Activated T-cell treated with anti-CD3 and anti-CD28 coated beads, Interleukin-2, amount 50 U/mL, for 48 hours (primary cell): ENCODE results near the gene GIMD1.
"Not testable (repeated sequence)": the region's sequence is repeated elsewhere in the genome, so short reads cannot be mapped to it uniquely, and the experiment has no call there.

ENCODE experiments used
- DNase-seq, 2 experiments: peaks; one replicate each; pipeline ENCODE4 v3.0.0-alpha.2; 2020

Gene GIMD1

DNA sequence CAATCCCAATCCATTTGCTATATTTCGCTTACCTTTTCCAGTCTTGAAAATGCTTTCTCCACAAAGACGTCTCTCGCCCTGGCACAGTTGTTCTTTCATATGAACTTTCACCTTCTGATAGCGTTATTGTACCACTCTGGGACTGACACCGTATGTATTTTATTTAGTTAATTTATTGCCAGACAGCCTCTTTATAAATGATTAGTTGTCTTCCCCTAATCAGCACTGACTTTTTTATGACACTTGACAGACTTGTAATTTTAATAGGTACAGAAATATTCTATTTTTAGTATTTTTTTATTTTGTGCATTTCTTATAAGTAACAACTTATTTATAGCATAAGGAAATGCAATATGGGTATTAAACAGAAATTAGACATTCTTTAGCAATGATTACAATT, at the start of gene GIMD1:
GIMD1 (minus strand) TSS at position 101 of the 400 bp plus-strand sequence. CDS start 1,343 bp downstream, outside the sequence.
- no peak for DNase-seq

DNA sequence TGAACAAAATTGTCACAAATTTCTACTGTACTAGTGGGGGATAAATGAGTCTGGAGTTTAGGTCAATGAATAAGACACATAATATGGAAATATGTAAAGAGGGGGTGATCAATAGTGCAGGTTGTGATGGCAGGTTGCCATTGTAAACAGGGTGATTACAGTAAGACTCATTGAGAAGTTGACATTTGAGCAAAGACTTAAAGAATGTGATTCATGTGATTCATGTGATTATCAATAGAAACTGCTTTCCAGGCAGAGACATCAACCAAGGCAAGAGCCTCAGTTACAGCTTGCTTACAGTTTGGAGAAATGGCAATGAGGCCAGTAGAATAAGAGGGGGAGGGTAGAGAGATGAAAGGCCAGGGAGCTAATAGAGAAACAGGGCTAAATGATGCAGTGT, 45.8 kb upstream of the GIMD1 start:
- DNase-seq = no peak

DNA sequence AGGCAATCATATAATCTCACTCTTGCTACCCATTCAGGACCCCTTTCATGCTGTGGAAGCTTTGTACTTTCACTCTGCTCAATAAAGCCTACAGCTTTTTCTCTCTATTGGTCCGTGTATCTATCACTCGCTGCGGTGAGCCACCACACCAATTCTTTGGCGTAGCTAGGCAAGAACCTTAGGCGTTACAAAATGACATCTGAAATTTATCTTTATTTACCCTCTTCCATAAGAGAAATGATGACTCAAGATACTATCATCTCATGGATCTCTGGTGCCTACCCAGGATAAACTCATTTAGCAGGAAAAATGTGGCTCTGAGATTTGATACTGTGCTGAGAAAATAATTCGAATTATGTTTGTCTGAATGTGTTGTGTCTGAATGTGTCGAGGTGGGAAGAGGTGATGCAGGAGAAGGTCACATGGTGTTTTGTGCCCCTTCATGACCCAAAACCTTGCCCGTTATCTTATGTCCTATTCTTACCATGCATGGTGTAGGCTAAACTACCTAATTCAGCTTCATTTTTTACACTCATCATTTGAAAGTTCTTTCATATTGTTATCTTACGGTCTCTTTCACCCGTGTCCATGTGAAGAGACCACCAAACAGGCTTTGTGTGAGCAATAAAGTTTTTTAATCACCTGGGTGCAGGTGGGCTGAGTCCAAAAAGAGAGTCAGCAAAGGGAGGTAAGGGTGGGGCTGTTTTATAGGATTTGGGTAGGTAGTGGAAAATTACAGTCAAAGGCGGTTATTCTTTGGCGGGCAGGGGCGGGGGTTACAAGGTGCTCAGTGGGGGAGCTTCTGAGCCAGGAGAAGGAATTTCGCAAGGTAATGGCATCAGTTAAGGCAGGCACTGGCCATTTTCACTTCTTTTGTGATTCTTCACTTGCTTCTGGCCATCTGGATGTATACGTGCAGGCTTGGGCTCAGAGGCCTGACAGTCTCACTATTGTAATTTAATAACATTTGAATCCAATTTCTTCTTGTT, 41.6 kb upstream of the GIMD1 start:
- DNase-seq = no peak

DNA sequence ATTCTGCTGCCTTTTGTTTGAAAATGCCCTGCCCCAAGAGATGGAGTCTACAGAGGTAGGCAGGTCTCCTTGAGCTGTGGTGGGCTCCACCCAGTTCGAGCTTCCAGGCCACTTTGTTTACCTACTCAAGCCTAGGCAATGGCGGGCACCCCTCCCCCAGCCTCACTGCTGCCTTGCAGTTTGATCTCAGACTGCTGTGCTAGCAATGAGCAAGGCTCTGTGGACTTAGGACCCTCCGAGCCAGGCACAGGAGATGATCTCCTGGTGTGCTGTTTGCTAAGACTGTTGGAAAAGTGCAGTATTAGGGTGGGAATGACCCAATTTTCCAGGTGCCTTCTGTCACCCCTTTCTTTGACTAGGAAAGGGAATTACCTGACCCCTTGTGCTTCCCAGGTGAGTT, 39.4 kb upstream of the GIMD1 start:
- not testable (repeated sequence) for DNase-seq

DNA sequence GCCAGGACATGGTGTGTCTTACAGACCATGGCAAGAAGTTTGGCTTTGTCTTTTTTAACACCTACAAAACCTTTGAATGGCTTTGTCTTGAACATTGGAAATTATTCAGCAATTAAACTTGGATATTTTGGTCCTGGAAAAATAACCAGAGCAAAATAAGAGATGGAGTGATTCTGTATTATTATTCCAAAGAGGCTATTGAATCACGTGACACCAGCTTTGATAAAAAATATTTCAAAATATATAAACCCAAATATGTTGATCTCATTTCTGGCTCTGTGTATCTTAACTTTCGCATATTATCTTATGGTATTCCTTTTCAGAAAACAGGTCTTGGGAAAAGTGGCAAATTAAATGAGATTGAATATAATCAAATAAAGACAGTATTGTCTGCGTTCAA, 32.6 kb upstream of the GIMD1 start:
- DNase-seq = no peak

DNA sequence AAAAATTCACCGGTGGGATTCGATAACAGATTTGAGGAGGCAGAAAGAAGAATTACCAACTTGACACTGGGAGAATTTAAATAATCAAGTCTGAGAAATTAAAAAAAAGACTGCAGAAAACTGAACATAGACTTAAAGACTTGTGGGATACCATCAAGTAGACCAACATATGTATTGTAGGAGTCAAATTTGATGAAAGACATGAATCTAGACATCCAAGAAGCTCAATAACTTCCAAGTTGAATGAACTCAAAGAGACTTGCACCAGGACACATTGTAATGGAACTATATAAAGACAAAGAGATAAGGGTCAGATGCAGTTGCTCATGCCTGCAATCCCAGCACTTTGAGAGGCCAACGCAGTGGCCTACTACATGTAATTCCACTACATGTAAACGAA, 30.3 kb upstream of the GIMD1 start:
- DNase-seq = not testable (repeated sequence)

DNA sequence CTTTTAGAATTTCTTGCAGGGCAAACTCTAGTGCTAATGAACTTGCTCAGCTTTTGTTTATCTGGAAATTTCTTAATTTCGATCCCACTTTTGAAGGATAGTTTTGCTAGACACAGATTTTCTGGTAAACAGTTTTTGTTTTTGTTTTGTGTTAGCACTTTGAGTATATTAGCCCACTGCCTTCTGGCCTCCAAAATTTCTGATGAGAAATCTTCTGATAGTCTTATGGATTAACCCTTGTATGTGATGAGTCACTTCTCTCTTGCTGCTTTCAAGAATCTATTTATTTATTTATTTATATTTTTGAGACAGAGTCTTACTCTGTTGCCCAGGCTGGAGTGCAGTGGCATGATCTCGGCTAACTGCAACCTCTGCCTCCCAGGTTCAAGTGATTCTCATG, 27.0 kb upstream of the GIMD1 start:
- DNase-seq = no peak

DNA sequence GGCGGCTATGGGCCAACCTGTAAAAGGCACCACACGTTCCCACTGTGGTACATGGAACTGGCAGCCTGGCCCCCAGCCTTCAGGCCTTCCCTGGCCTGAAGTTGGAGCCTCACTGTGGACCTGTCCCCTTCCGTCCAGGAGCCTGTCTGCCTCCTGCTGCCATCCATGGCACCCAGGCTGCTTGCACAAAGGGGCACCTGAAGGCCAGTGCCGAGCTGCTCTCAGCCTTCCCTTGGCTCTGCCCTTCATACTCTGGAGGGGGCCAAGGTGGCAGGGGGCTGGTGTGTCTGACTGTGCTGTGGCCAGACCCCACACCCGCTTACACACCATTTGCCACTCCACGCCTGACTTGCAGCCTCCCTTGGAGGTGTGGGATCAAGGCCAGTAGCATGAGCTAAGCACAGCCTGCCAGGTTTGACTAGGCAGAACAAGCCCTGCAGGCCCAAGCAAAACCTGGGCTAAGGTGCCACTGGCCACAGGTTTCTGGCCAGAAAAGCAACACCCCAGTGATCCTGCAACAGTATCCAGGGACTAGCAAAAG, 17.3 kb upstream of the GIMD1 start:
- DNase-seq = no peak

DNA sequence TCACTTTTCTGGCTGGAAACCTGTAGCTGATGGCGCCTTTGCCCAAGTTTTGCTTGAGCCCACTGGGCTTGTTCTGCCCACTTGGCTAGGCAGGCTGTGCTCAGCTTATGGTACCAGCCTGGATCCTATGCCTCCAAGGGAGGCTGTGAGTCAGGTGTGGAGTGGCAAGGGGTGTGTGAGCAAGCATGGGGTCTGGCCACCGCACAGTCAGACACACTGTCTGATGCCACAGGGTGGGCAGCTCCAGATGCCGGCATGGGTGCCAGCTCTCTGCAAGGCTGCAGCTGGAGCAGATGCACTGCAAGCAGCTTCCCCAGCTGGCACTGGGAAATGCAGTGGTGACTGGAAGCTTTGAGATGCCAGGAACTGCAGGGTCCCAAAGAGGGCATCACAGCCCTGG, 16.3 kb upstream of the GIMD1 start:
- DNase-seq = no peak

DNA sequence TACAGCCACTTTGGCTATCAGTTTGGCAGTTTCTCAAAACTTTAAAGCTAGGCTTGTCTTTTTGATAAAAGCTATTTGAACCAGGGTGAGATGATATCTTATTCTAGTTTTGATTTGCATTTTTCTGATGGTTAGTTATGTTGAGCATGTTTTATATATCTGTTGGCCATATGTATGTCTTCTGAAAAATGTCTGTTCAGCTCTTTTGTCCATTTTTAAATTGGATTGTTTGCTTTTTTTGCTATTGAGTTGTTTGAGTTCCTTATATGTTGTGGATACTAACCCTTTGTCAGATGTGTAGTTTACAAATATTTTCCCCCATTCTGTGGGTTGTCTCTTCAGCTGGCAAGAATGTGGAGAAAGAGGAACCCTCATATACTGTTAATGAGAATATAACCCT, 11.6 kb upstream of the GIMD1 start:
- no peak for DNase-seq

DNA sequence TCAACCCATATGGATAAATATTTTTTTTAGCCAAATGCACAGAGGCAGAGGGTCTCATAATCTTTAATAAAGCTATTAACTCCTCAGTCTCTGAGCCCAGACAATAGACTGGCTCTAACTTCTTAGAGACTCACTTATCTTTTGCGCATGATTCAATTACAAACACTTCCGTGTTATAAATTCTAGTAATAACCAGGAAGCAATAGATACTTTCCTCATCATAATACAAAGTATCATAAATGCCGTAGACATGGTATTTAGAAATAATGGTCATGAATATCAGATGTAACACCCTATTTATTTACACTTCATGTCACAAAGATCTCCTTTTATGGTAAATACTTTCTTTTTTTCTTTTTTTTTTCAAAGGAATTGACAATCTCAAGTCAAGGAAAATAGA, 4.4 kb upstream of the GIMD1 start:
- no peak for DNase-seq

DNA sequence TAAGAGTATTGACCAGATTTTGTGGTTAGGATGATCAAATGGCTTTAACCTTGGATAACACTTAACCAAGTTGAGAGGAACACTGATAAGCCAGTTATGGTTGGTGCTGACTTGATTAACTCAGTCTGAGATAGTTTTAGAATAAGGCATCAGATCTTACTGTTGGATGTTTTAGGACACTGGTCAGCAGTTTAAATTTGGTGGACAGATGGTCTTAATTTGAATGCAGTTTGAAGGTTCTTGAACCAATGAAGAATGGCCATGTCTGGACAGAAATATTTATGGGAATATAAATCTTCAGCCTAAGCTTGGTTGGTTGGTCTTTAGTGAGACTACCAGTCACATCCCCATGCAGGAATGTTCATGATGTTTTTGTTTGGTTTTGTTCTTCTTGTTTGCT, 2.6 kb upstream of the GIMD1 start:
- DNase-seq = no peak

DNA sequence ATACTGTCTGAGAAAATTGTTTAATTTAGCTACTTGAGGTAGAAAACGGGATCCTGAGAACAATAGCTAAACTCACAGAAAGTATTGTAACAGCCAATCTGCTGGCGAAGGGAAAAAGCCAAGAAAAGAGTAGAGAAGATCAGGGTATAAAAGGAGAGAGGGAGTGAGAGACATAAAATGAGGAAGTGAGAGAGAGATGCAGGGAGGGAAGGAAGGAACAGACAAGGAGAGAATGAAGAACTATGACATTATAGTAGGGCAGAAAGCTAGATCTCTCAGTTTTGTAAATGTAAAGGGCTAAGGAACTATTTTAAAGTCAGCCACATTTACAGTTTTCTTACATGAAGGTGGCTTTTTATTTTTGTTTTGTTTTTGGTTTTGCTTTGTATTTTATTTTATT, 1.6 kb upstream of the GIMD1 start:
- DNase-seq = no peak

DNA sequence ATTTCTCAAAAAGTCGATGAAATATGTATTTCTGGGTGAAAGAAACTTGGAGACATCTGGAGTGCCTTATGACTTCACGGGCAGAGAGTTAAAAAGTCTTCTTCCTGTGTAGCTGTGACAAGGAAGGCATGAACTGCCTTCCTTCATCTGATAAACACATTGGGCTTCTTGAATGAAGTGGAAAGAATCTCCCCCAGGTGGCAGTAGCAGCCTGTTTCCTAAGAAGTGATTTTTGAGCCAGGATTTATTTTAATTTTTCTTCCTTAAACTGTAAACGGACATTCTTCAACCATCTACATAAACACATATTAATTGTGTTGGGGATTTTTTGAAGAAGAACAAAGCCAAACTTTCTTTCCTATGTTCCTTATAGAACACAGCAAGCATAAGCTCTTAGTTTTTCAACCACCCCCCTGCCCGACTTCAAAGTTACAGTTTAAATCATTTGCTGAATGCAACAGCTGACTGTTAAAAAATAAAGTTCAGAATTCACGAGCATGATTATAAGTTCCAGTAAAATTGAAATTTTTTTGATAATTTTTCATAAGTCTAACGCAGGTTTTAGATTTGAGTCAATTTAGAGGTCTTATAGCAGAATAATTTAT, 980 bp upstream of the GIMD1 start:
- DNase-seq = peak in 1 of 2 experiments; percentile 20

DNA sequence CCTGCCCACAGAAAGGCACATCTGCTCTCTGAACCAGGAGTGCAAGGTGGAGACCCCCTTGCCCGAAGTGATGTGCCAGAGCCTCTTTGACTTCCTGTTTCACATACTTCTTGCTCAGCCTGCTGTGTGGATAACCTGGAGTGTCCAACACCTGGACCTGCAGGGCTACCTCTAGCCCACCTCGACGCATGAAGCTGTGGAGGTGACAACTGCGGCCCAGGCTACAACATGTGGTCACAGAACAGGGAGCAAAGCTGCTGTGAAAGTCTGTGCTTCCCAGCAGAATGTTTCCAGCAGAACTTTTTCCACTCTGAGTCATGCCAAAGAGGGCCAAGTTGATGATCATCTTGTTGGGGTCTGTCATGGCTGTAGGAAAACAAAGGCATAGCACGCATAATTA, 1.5 kb downstream of the GIMD1 start:
- no peak for DNase-seq

DNA sequence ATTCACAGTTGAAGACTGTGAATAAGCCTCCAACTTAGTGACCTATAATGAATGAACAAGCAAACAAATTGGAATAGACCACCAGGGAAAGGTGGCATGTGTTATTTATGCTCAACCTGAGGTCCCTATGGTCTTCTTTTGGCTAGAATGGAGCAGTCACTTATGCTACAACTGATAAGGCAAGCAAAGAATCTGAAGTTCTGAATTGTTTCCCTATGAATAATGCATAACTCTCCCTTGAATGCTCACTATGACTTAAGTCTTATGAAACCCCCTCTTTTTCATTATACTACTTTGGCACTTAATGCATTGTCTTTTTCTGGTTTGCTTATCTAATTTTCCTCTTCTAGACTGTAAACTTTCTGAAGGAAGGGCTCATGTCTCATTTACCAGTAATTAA, 2.6 kb downstream of the GIMD1 start:
- DNase-seq = no peak

DNA sequence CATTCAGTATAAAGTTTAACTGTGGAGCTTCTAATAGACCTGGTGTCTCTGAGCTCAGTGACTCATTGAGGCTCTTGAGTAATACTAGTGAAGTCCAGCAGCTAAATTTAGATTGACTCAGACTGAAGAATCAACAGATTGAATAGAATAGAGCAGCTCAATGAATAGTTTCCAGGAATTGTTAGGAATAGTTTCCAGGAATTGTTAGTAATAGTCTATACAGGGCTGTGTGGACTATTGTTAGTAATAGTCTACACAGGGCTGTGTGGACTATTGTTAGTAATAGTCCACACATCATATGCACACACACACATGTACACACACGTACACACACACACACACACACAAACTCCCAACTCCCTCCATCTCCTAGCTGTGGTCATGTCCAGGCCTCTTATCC, 3.0 kb downstream of the GIMD1 start:
- no peak for DNase-seq

DNA sequence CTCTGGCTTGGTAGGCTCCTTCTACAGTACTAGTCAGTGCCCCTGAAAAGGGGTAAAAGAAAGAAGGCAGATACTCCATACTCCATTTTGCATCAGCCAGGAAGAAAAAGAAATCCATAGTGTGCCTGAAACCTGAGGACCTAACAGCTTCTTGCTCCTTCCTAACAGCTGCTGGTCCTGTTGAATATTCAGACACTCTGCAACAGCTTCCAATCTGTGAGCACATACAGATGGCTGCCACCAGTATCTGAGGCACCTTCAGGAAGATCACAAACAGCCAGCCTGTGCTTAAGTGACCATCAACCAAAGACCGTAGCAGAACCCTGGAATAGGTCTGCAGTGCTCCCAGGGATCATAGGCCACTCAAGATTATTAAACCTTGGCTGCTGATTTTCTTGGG, 4.3 kb downstream of the GIMD1 start:
- no peak for DNase-seq

DNA sequence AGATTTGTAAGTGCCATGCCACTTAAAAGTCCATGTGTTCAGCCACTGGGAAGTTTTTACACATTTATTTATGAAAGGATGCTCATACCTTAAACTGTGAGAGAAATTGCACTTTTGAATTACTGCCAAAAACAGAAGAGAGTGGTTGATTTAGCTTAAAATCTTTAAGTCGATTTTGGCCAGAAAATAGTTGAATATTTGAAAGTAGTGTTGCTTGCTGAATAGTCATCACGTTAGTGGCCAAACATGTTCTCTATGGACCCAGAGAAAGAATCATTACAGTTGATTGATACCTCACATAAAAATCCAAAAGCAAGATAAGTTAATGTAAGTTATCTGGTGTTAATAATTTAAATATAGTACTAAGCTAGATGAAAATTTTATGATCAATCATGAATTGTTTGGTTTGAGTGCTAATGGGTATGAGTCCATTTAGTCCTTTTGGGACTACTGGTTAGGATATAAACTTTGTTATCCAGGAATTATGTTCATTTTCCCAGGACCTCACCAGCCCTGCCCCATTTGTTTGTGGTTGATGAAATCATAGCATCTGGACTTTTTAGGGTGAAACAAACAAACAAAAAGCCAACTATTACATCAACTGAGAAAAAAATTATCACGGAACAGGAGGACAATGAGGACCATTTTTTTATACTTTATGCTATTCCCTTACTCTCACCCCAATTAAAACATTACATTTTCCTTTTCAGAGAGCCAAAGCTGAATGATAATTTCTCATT, 6.3 kb downstream of the GIMD1 start:
- no peak for DNase-seq

DNA sequence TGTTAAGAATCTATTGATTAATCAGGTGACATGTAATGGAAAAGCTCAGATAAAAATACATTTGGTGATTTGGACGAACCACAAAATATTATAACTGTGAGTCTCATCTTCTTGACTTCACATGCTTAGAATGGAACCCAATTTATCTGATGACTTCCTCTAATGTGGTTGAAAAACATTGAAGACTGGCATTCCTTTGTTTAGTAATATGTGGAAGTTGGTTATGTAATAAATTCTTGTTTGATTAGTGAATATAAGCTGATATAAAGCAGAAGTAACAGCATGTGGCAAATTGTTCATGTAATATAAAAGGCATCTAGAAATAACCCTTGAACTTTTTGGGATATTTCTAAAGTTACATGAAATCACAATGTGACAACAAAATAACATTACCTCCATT, 9.7 kb downstream of the GIMD1 start:
- no peak for DNase-seq

DNA sequence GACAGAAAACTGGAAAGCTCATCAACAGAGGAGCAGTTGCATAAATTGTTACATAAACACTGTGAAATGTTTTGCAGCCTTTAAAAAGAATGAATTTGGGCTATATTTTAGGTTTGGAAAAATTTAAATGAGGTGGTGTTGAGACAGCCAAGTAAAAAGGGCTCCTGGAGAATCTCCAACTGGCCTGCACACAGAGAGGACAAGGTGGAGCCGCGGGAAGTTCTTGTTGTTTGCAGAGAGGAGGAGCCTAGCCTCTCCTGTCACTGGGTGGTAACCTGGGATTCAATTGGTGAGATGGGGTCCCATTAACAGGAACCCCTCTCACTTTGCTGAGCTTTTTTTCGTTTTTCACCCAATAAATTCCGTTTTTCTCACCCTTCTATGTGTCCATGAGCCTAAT, 13.4 kb downstream of the GIMD1 start:
- DNase-seq = no peak

DNA sequence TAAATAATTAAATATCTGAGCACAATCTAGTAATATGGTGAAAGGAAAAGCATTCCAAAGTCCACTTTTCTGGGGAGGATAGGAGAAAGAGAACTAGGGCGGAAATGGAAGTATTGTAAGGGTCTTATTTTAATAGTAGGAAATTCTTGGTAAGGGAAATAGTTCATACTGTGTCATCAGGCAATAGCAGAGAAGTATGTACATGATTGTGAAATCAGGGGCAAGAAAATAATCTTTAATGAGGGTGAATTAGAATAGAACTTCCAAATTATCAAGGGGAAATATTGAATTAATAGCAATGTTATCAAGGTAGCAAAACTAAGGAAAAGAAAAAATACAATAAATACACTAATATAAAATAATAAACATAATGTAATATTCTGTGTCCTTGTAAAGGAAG, 14.8 kb downstream of the GIMD1 start:
- DNase-seq = no peak

DNA sequence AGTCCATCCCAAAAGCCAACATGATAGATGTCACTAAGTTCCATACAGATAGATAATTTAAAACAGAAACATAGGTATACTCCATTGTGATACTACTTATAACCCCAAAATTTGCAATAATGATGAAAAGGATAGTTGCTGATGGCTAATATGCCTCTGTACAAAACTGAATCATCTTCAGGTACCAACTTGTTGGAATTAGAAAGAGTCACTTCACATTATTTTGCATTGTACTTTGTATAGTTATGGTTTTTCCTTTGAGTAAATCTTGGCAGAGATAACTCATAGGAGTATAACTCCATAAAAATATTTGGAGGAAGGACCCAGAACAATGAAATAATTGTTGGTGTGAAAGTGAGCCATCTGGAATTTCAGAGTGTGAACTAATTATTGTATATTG, 17.6 kb downstream of the GIMD1 start:
- DNase-seq = no peak
